HG03280 (cell line): Measurements from ENCODE around the gene RELN.
"Not testable (repeated sequence)": the region's sequence is repeated elsewhere in the genome, so short reads cannot be mapped to it uniquely, and the experiment has no call there.

ENCODE experiments used
- ATAC-seq: cut with Tn5 transposase; IDR thresholded peaks from one replicate; pipeline ENCODE4 v1.9.1; 2021; ENCODE audit warnings: mild to moderate bottlenecking, moderate library complexity; ENCODE audit not compliant: unreplicated experiment

Gene RELN

DNA sequence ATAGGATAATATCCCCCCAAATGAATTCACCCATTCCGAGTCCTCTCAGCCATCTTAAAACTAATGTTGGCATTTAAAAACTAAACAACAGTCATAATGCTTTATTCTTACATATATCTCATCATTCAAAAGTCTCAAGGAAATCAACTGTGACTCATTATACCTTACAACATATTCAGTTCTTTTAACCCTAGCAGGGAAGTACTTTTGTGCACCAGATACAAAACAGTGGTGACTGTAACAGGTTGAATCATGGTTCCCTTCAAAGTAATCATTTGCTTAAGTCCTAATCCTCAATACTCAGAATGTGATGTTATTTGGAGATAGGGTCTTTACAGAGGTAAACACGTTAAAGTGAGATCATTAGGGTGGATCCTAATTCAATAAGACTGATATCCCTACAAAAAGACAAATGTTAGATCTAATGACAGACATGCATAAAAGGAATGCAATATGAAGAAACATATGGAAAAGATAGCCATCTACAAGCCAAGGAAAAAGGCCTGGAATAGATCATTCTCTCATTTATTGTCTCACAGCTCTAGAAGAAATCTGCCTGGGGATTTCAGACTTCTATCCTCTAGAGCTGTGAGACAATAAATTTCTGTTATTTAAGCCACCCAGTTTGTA, 42.3 kb downstream of the RELN start:
- ATAC-seq, result no peak

DNA sequence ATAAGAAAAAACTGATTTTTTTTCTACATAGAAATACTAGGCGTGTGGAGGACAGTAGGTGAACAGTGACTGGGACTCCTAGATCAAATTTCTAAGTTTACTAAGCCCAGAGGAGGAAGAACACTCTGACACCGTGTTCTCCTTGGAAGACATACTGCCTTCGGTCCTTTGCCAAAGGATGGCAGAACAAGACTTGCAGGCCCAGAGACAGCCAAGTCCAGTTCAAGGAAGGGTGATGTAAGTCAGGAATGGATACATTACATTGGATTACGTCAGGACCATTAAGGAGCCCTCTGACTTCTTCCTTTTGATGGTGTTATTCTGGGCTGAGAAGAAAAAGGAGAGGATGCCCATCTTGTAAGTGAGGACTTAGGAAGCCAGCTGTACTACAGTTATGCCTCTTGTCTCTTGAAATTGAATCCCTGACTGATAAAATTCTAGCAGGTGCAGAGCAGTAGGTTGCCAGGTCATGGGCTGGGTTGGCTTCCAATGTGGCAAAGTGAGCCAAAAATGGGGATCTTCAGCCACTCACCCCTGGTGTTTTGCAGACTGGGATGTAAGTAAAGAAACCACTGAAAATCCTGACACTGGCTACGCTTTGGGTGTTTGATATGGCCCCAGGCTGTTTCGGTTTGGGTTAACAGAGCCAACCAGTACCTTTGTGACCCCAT, 45.1 kb downstream of the RELN start:
- no peak for ATAC-seq

DNA sequence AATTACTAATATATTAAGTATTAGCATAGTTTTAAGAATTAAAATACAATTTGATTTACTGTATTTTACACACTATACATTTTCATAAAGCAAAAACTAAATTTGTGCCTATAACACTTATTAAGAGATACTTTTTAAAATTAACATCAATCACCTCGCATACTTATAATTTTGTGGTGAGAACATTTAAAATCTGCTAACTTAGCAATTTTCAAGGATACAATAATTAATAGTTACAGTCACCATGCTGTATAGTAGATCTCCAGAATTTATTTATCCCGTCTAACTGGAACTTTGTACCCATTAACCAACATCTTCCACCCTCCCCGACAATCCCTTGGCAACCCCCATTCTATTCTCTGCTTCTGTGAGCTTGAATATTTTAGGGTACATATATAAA, 47.5 kb downstream of the RELN start:
- ATAC-seq, result no peak

DNA sequence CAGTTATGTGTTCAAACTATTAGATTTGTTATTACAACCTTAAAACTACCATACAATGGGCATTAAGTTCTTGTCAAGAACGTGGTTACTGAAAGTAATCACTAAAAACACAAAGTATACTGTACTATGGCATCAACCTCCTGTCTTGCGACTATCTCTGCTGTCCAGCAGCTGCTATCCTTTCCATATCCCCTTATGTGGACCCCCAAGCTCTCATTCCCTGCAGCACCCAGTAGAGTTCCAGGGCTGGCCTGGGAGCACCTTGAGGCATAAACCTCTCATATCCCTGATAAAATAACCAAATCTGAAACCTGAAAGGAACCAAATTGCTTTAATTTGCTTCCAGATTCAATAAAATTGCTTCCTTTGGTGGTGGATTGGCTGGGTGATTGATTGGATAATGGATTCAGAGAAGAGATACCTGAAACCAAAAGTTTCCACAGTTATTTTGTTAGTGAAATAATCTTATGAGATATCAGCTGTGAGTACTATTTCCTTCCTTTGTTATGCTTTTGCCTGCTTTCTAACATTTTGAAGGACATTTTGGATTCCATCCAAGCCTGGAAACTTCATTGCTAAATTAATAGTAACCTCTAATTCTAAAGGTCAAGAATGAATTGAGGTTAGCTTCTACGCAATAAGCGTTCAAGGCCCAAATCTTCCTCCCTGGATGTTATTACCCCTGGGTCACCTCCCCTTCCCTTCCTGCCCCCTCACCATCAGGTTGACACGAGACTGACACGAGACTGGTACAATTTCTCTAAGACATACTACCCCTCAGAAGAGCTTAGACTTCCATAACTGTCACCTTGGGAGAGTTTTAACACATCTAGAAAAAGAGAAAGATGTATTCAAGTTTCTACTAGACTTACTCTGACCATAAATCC, 48.8 kb downstream of the RELN start:
- no peak for ATAC-seq

DNA sequence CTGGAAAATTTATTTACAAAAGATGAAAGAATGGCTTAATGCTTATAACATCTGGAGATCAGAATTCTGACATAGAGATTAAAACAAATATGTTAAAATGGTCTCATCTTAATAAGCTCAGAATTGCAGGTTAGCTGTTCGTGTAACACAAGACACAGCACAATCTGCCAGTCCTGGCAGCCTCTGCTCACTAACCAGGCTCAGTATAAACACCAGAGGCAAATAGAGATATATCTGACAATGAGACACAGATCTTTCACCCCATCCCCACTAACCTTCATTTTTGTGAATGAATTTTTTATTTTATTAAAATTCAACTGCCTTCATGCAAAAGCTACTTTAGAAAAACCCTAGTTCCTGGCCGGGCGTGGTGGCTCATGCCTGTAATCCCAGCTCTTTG, 51.8 kb downstream of the RELN start:
- no peak for ATAC-seq

DNA sequence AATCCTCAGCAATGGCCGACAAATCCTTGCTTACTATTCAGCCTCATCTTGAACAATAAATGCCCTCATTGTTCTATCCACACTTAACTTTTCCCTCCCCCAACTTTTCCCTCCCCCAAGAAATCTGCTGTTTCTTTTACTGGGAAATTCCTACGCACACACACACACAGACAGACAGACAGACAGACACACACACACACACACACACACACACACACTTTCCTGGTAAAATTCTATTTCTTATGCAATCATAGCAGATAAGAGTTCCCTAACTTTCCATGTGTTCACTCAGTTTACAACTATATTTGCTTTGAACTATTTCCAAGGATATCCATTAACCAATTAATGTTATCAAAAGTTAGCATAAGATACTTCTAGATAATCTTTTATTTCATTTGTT, 52.9 kb downstream of the RELN start:
- ATAC-seq, result no peak

DNA sequence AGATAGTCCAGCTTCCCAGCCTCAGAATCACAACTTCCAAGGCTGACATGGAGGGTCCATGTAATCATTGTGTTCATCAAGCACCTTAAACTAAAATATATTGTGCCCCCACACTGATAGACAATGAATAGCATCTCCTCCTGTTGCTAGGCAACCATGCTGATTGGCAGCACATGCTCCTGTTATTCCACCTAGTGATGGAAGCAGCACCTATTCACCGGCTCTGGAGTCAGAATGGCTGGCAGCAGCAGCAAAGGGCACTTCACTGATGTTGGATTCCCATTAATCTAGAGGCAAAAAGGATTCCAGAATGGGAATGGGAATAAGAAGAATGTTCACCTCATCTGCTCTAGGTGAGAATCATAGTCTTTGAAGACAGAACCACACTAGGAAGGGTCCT, 55.0 kb downstream of the RELN start:
- ATAC-seq, result no peak

DNA sequence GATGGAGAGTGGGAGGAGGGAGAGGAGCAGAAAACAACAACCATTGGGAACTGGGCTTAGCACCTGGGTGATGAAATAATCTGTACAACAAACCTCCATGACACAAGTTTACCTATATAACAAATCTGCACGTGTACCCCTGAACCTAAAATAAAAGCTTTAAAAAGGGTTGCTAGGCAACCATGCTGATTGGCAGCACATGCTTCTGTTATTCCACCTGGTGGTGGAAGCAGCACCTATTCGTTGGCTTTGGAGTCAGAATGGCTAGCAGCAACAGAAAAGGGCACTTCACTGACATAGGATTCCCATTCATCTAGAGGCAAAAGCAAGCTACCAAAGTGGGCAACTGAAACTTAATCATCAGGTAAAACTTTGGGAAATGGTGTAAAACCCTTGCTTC, 57.1 kb downstream of the RELN start:
- no peak for ATAC-seq

DNA sequence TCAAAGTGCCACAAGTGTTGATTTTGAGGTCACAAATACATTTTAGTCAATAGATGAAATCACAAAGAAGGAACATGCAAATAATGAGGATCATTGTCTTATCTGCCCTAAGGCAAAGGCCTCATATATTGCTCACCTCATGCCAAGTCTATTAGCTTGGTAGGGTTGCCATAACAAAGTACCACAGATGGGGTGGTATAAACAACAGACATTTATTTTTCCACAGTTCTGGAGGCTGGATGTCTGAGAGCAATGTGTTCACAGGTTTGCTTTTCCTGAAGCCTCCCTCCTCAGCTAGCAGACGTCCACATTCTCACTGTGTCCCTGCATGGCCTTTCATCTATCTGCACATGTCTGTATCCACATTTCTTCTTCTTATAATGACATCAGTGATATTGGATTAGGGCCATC, 59.6 kb downstream of the RELN start:
- no peak for ATAC-seq

DNA sequence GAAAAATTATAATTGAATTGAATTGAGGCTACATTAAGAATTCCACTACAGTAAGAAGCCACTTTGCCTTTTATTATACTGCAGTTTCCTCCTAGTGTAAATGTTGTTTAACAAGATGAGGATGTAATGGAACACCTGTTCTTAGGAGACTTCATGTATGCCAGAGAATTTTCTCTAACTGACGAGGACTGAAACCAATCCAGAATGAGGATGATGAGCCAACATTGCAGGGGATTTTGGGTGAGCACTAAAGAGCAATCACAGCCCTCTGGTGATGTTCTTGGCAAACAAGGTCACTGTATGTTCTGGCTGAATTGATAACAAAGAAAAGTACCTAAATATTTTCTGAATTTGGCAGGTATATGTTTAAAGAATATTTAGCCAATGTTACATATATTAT, 60.9 kb downstream of the RELN start:
- no peak for ATAC-seq

DNA sequence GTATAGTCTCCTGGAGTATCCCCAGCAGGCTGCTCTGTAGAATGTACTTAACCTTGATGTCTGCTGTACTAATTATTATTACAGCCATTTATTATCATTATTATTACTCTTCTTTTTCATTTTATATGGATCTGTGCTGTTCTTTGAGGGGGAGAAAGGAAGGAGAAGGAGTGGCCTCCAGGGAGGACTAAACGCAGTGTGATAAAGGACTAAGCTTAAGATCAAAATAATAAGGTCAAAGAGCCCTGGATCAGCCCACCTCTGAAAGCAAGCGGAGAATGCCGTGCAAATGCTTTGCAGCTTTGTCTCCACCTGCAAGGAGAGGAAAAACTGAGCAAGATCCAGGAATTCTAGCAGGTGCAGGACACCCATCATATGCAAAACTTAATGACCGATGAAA, 65.3 kb downstream of the RELN start:
- no peak for ATAC-seq

DNA sequence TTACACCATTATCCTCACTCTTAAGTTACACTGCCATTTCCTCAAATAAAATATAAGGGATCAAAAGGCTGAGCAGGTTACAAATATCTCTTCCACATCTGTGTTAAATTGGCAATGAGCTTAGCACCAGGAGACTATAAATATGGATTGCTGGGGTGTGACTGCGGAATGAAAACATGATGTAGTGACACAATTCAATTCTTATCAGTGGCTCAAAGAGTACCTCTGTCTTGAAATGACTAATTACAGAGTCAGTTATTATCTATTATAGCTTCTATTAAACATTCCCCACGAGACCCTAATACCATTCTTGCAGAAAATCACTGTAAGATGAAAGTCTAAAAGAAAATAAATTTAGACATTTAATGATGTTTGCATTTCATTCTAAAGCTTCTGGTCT, 67.1 kb downstream of the RELN start:
- no peak for ATAC-seq

DNA sequence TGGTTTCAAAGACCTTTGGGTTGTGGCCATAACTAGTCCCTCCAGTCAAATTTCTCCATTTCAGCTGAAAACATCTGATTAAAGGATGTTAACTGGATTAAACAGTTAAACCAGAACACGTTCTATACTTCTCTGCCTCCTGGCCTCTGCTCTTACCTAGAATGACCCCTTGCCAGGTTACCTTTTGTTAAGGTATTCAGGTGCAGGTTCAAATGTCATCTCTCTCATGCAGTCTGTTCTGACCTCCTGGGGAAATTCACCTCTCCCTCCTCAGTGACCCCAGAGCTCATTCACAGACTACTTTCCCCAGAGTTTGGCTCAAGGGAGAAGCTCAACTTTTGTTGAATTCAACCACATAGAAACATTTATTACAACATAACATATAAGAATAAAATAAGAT, 67.8 kb downstream of the RELN start:
- ATAC-seq, result no peak

DNA sequence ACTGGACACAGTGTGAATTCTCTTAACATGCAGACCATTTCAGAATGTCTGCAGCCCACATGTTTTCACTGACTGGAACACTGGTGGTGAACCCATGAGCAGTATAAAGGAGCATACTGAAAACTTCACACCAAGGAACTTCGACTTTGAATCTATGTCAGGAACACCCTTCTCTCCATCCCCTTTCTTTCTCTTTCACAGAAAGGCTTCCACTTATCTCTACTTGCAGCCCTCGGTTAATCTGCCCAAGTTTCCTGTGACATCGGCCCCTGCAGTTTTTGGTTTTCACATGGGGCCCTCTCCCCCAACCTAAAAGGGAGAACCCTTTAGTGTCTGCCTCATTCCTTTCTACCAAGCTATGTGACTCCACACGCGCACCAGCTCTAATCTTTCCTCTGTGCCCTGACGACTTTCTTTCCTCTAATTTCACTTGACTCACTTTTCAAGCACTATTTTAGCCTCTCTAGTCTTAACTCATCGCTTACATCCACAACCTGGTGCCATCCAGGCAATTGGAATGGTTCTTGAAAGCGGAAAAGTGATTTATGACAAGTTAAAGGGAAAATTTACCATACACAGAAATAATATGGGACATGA, 70.1 kb downstream of the RELN start:
- no peak for ATAC-seq

DNA sequence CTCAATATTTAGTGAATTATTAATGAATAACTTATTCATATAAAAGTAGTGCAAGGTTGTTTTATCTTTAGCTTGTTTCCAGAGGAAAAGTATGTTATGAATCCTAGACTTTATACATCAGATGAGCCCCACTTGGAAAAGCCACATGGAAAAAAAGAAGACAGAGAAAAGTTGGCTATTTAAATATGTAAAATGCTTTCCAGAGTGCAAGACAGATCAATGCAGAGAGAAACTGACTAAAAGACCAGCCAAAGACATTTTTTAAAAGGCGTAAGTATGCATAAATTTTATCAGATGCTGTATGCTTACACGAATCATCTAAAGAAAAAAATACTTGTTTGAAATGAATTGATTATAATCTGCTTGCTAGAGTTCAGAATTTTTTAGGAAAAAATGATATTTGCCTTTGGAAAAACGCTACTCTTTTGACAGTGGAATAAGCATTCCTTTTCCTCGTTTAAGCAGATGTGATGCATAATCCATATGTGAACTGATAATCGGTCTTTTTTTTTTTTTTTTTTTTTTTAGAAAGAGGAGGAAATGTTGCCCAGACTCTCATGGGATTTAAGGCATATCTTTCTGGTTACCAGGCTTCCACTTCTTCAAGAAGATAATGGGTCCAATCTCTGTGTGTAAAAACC, 70.7 kb downstream of the RELN start:
- no peak for ATAC-seq

DNA sequence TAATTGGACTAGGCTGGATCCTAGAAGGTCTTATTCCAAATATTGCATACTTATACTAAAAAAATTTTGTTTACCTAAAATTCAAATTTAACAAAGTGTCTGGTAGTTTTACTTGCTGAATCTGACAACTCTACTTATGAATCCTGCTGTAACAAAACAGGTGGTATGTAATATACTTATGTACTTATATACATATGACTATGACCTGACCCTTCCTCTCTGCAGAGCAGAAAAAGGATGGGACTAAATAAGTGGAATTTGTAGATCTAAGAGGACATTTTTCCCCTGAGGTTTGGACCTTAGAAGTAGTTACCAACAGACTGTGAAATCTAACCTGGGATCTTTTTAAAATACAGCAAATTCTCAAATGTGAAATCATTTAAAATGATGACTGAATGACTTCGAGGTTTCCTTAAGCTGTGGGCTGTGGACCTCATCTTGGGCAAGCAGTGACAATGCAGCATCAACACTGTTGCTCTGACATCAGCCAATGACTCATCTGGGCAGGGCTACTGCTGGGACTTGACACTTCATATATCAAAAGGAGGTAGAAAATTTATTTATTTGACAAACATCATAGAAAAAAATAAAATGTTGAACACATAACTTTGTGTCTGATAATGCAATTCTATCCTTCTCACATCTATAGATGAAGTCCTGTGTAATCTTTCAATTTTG, 73.6 kb downstream of the RELN start:
- ATAC-seq, result no peak

DNA sequence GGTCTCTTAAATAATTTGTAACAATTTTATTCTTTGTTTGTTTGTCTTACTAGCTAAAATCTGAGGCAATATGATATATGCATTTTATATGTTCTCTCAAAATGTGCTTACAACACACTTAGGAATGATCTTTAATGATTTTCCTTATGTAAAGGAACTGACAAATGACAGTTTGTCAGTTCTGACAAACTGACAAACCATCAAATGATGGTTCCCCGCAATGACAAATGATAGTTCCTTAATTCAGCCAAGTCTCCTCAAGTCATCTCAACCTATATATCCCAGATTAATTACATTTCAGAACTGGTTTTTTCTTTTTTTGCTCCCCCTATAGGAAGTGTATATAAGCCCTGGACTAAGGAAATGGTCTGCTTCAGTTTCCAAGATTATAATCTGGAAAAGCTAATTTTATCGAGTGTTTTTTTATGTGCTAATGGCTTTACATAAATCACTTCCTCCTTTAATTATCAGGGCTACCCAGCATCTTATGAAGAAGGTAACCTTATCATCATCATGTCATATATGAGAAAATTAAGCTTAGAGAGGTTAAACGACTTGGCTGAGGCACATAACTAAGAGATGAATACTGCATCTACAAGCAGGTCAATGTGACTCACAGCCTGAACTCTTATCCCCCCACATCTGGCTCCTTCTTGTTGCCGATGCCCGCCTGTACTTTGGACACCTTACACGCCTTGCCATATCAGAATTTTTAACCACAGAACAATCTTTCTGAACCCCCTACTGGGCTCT, 75.1 kb downstream of the RELN start:
- ATAC-seq, result no peak

DNA sequence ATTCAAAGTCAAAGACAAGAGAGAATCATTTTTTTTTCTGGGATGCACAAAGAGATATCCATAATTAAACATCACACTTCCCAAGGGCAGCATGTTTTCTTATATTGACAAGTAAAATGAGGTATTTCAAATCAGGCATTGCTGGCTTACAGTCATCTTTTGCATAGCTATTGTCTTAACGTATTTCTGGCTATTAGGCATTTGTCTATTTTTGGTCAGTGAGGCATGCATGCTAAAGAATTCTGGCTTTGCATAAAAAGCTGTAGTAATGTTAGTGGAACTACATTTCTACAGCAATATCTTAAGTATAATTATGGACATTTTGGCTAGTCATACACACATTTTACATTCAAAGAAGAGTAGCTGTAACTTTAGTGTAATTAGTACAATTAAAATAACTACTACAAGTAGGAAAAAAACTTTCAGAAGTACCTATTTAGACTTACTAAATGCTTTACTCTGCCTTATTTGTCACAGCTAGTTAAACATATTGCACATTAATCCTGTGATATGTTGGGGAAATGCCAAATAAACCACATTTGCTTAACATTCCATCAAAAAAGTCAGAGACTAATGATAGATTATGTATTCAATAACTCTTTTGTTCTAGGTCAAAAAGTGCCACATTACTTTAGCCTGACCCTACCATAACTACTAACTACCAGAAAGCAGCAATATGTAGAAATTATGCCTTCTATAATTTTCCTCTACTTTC, 76.4 kb downstream of the RELN start:
- ATAC-seq, result no peak

DNA sequence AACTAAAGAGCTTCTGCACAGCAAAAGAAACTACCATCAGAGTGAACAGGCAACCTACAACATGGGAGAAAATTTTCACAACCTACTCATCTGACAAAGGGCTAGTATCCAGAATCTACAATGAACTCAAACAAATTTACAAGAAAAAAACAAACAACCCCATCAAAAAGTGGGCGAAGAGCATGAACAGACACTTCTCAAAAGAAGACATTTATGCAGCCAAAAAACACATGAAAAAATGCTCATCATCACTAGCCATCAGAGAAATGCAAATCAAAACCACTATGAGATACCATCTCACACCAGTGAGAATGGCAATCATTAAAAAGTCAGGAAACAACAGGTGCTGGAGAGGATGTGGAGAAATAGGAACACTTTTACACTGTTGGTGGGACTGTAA, 78.4 kb downstream of the RELN start:
- not testable (repeated sequence) for ATAC-seq
